HL-60 (cell line): ENCODE results near the gene ABCB10.

Experiments
- DNase-seq, 2 experiments: peaks; one replicate each; pipeline ENCODE4 v3.0.0-alpha.2; 2010 to 2020; ENCODE audit warnings: low read depth in 1 of 2, low spot score in 1 of 2
- H3K27ac ChIP-seq: fragments of 250-450 bp; sonication (Bioruptor Pico); replicated peaks from 2 replicates; pipeline ENCODE4 v1.5.1; 2020; ENCODE audit warnings: mild to moderate bottlenecking, moderate library complexity
- H3K27me3 ChIP-seq: fragments of 250-450 bp; sonication (Bioruptor Pico); 2 replicates; pipeline ENCODE4 v1.5.1; 2021; ENCODE audit warnings: mild to moderate bottlenecking, moderate library complexity; ENCODE audit not compliant: insufficient read depth, poor library complexity, severe bottlenecking
- H3K4me3 ChIP-seq: replicated peaks from 2 replicates; pipeline ENCODE4 v1.5.1; 2011; ENCODE audit warnings: mild to moderate bottlenecking, control low read depth, low read length; ENCODE audit not compliant: insufficient read depth
- CTCF ChIP-seq: IDR thresholded peaks from one replicate; pipeline ENCODE4 v1.5.1; 2011; ENCODE audit warnings: low read length, control low read depth, inconsistent platforms; ENCODE audit not compliant: insufficient read depth
- GABPA ChIP-seq: IDR thresholded peaks from 2 replicates; pipeline ENCODE4 v1.6.1; 2012; ENCODE audit warnings: low read depth
- POLR2AphosphoS5 ChIP-seq: IDR thresholded peaks from 2 replicates; pipeline ENCODE4 v1.6.1; 2012; ENCODE audit warnings: low read depth
- REST ChIP-seq: IDR thresholded peaks from 2 replicates; pipeline ENCODE4 v1.6.1; 2012; ENCODE audit warnings: low read depth; ENCODE audit not compliant: insufficient replicate concordance
- SPI1 ChIP-seq: IDR thresholded peaks from 2 replicates; pipeline ENCODE4 v1.6.1; 2012; ENCODE audit warnings: low read depth, mild to moderate bottlenecking, borderline replicate concordance
- long read RNA-seq: library from polyadenylated mRNA; unstranded; transcript quantifications from one replicate; pipeline ENCODE4 v2.0.0, GENCODE V29; 2020

Gene ABCB10
- long read RNA-seq, transcript ABCB10-201 (13 exons, 3,857 nt) = major isoform, 12 of 30 reads
- long read RNA-seq, partial matches to known transcripts = 10 of 30 reads
- long read RNA-seq, other reads (novel, unspliced or antisense) = 7 of 30 reads

GRCh38 chr1:229558460-229559335, at the start of gene ABCB10:
Gene ABCB10, minus strand, starts transcription at chr1:229558707. Its CDS starts 55 bp downstream, at chr1:229558652.
- Histone ChIP-seq H3K4me3 (peak within 1 kb of the TSS; percentile 57), H3K27ac (peak within 1 kb of the TSS; percentile 95), H3K27me3 (no peaks in the 10 kb centered on the region)
- peak; percentile 97 to 98 for DNase-seq
- no peak for TF ChIP-seq SPI1
- peak; percentile 37 for TF ChIP-seq CTCF
- TF ChIP-seq POLR2AphosphoS5 = peak; percentile 51

- Histone ChIP-seq H3K27me3 (no peaks in the 10 kb centered on the region), H3K27ac (no peak overlapping the region), H3K4me3 (no peak overlapping the region)
- no peak for TF ChIP-seq REST
- no peak for TF ChIP-seq SPI1
- TF ChIP-seq CTCF = no peak
- TF ChIP-seq GABPA = no peak
- no peak for TF ChIP-seq POLR2AphosphoS5
- DNase-seq = no peak
Measured at GRCh38 chr1:229607370-229607769, 48.9 kb upstream of the ABCB10 start.

- H3K27ac ChIP-seq = no peak overlapping the region
- H3K4me3 ChIP-seq = no peak overlapping the region
- no peaks in the 10 kb centered on the region for H3K27me3 ChIP-seq
- no peak for TF ChIP-seq SPI1
- TF ChIP-seq POLR2AphosphoS5 = no peak
- no peak for DNase-seq
Measured at GRCh38 chr1:229603371-229604005, 45.0 kb upstream of the ABCB10 start.

GRCh38 chr1:229600229-229600628, 41.7 kb upstream of the ABCB10 start:
- no peak overlapping the region for H3K27ac ChIP-seq
- no peak for TF ChIP-seq POLR2AphosphoS5
- no peak for TF ChIP-seq SPI1
- TF ChIP-seq REST = no peak
- no peak for TF ChIP-seq GABPA
- TF ChIP-seq CTCF = no peak
- DNase-seq = no peak
- no peak overlapping the region for H3K4me3 ChIP-seq
- H3K27me3 ChIP-seq = no peaks in the 10 kb centered on the region
